Vagina (tissue), 2 donors: ENCODE results near the gene SH3BP2. TPM values are rescaled to one million over a fixed set of nuclear protein-coding genes. Genes with fewer than 3 reads are reported as not detected.

Source experiments
- DNase-seq, 2 donors: peaks; one replicate each; pipeline ENCODE4 v3.0.0-alpha.2; 2017; ENCODE audit errors: extremely low spot score in 2 of 2
- H3K27ac ChIP-seq: fragments of 200-600 bp; sonication (generic); one replicate; pipeline ENCODE4 v1.5.1; 2019
- H3K27me3 ChIP-seq: fragments of 200-600 bp; sonication (generic); one replicate; pipeline ENCODE4 v1.5.1; 2019
- H3K36me3 ChIP-seq, 2 donors: fragments of 200-600 bp; sonication (generic); one replicate each; pipeline ENCODE4 v1.5.1; 2017 to 2019
- H3K4me1 ChIP-seq: fragments of 200-600 bp; sonication (generic); one replicate; pipeline ENCODE4 v1.5.1; 2019
- H3K4me3 ChIP-seq, 2 donors: fragments of 200-600 bp; sonication (generic); 1 replicate in 1 of 2; 2 replicates in 1 of 2; pipeline ENCODE4 v1.5.1; 2016 to 2019
- H3K9me3 ChIP-seq: fragments of 200-600 bp; sonication (generic); one replicate; pipeline ENCODE4 v1.5.1; 2019
- CTCF ChIP-seq, 3 experiments: fragments of 450-650 bp in 2 of 3; fragments of 200-600 bp in 1 of 3; sonication (generic) in 1 of 3; IDR thresholded peaks; one replicate each; pipeline ENCODE4 v1.5.1; 2017 to 2019; ENCODE audit warnings: antibody characterized with exemption in 3 of 3, mild to moderate bottlenecking in 2 of 3, moderate library complexity in 2 of 3
- POLR2A ChIP-seq, 2 donors: fragments of 450-650 bp; IDR thresholded peaks; one replicate each; pipeline ENCODE4 v1.6.1; 2017; ENCODE audit warnings: antibody characterized with exemption in 2 of 2, mild to moderate bottlenecking in 2 of 2, moderate library complexity in 2 of 2
- POLR2AphosphoS5 ChIP-seq, 2 donors: sonication (generic); formaldehyde crosslinking; IDR thresholded peaks; one replicate each; pipeline ENCODE4 v1.9.0; 2017; ENCODE audit warnings: antibody characterized with exemption in 2 of 2, mild to moderate bottlenecking in 2 of 2, low read depth in 1 of 2; ENCODE audit not compliant: insufficient read depth in 1 of 2
- intact Hi-C: fragments of 100-400 bp; cut with DNase I; formaldehyde crosslinking; loops from one replicate; pipeline ENCODE4 v1.15.1; 2023
- total RNA-seq: library from RNA; depleted of rRNA; stranded (reverse); fragments of >200 nt; gene quantifications from one replicate; pipeline ENCODE4 v1.2.3, GENCODE V29; 2016

SH3BP2 gene
- total RNA-seq, 1 donor from 2014 or later: 102 TPM

GRCh38 chr4:2765832-2766526 is 26.9 kb upstream of the SH3BP2 start:
- intact Hi-C loops: loop anchor here (10.0 kb wide), 1 partner anchor 79 kb away; the partner anchor contains the start of gene ADD1
- Histone ChIP-seq H3K9me3 (no peaks in the 10 kb centered on the region), H3K4me1 (no peaks in the 10 kb centered on the region), H3K27me3 (no peaks in the 10 kb centered on the region), H3K36me3 (no peaks in the 10 kb centered on the region), H3K27ac (no peak overlapping the region), H3K4me3 (no peak overlapping the region)
- TF ChIP-seq POLR2AphosphoS5 (IDR thresholded peaks at IDR 0.05; ENCODE audit: insufficient read depth in 1 of 2, low read depth in 1 of 2): no peak
- no peak for TF ChIP-seq CTCF (IDR thresholded peaks at IDR 0.05)
- TF ChIP-seq POLR2A (IDR thresholded peaks at IDR 0.05): no peak
- DNase-seq: peak in 1 of 2 donors; percentile 72

- TF ChIP-seq POLR2AphosphoS5 (IDR thresholded peaks at IDR 0.05; ENCODE audit: insufficient read depth in 1 of 2, low read depth in 1 of 2) (no peak), CTCF (IDR thresholded peaks at IDR 0.05) (no peak), POLR2A (IDR thresholded peaks at IDR 0.05) (no peak)
- intact Hi-C loops: loop anchor here (10.0 kb wide), 1 partner anchor 78 kb away; the partner anchor contains the start of gene ADD1
- no peak for DNase-seq
Measured at GRCh38 chr4:2767046-2767704, 25.7 kb upstream of the SH3BP2 start.

GRCh38 chr4:2767705-2768074 is 25.2 kb upstream of the SH3BP2 start:
- Histone ChIP-seq H3K4me1 (no peaks in the 10 kb centered on the region), H3K36me3 (no peaks in the 10 kb centered on the region), H3K9me3 (no peaks in the 10 kb centered on the region), H3K4me3 (no peak overlapping the region), H3K27ac (no peak overlapping the region), H3K27me3 (no peaks in the 10 kb centered on the region)
- DNase-seq: peak in 1 of 2 donors; percentile 67
- TF ChIP-seq CTCF (IDR thresholded peaks at IDR 0.05) (no peak), POLR2A (IDR thresholded peaks at IDR 0.05) (no peak), POLR2AphosphoS5 (IDR thresholded peaks at IDR 0.05; ENCODE audit: insufficient read depth in 1 of 2, low read depth in 1 of 2) (no peak)
- intact Hi-C loops: loop anchor here (10.0 kb wide), 1 partner anchor 77 kb away; the partner anchor contains the start of gene ADD1

More at GRCh38 chr4:2767046-2767704, 25.7 kb upstream of the SH3BP2 start:
- no peak overlapping the region for H3K4me3 ChIP-seq
- no peak overlapping the region for H3K27ac ChIP-seq
- H3K36me3 ChIP-seq: no peaks in the 10 kb centered on the region
- H3K27me3 ChIP-seq: no peaks in the 10 kb centered on the region
- H3K9me3 ChIP-seq: no peaks in the 10 kb centered on the region
- H3K4me1 ChIP-seq: no peaks in the 10 kb centered on the region

GRCh38 chr4:2768124-2768523 is 24.8 kb upstream of the SH3BP2 start:
- Histone ChIP-seq H3K9me3 (no peaks in the 10 kb centered on the region), H3K36me3 (no peaks in the 10 kb centered on the region), H3K4me3 (no peak overlapping the region), H3K27me3 (no peaks in the 10 kb centered on the region), H3K27ac (no peak overlapping the region), H3K4me1 (no peaks in the 10 kb centered on the region)
- DNase-seq: peak in 1 of 2 donors; percentile 67
- intact Hi-C loops: loop anchor here (10.0 kb wide), 1 partner anchor 77 kb away; the partner anchor contains the start of gene ADD1
- TF ChIP-seq POLR2A (IDR thresholded peaks at IDR 0.05) (no peak), CTCF (IDR thresholded peaks at IDR 0.05) (no peak), POLR2AphosphoS5 (IDR thresholded peaks at IDR 0.05; ENCODE audit: insufficient read depth in 1 of 2, low read depth in 1 of 2) (no peak)
